LNCAP (cell line): Measurements from ENCODE around the gene ENDOV.

Experiments used
- TF ChIP-seq, protein P1 (sequence below): fragments of 450-650 bp; IDR thresholded peaks from 2 replicates; pipeline ENCODE4 v1.5.1; 2017; ENCODE audit warnings: mild to moderate bottlenecking

ENDOV gene

DNA sequence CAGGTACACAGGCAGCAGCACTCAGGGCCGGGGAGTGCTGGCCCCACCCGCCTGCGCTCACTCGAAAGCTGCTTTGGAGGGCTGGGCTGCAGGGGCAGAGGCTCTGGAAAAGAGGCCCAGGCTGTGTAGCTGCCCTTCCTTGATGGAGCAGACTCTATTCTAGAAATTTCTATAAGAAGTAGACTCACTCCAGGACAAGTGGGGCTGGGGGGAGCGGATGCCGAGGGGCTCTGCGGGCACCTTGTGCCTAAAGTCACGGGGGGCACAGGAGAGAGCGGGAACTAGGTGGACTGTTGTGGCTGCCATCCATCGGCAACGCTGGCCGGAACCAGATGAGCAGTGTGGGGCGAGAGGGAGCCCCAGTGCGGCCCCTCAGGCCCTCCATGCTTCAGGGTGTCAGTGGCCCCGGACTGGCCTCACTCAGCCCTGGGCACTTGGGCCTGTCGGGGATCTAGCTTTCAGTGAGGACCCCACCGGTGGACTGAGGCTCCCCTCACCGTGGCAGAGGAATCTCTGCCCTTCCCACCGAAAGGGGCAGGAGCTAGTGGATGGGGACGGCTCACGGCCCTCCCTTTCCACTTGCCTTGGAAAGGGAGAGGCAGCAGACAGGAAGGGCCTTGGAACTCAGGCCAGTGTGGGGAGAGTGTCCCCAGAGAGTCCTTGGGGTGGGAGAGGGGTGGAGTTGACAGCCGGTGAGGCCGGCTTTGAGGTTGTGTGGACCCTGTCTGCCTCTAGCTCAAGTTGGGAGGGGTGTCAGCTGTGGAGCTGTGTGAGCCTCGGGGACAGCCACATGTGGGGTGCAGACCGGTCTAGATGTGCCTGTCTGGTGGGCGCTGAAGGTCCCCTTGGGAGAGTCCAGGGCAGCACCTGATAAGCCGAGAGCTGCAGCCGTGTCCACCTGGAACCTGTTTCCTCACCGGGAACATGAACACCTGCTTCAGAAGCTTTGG lies 16.6 kb downstream of the ENDOV start:
- TF ChIP-seq, protein P1, sequence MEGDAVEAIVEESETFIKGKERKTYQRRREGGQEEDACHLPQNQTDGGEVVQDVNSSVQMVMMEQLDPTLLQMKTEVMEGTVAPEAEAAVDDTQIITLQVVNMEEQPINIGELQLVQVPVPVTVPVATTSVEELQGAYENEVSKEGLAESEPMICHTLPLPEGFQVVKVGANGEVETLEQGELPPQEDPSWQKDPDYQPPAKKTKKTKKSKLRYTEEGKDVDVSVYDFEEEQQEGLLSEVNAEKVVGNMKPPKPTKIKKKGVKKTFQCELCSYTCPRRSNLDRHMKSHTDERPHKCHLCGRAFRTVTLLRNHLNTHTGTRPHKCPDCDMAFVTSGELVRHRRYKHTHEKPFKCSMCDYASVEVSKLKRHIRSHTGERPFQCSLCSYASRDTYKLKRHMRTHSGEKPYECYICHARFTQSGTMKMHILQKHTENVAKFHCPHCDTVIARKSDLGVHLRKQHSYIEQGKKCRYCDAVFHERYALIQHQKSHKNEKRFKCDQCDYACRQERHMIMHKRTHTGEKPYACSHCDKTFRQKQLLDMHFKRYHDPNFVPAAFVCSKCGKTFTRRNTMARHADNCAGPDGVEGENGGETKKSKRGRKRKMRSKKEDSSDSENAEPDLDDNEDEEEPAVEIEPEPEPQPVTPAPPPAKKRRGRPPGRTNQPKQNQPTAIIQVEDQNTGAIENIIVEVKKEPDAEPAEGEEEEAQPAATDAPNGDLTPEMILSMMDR, result no peak

DNA sequence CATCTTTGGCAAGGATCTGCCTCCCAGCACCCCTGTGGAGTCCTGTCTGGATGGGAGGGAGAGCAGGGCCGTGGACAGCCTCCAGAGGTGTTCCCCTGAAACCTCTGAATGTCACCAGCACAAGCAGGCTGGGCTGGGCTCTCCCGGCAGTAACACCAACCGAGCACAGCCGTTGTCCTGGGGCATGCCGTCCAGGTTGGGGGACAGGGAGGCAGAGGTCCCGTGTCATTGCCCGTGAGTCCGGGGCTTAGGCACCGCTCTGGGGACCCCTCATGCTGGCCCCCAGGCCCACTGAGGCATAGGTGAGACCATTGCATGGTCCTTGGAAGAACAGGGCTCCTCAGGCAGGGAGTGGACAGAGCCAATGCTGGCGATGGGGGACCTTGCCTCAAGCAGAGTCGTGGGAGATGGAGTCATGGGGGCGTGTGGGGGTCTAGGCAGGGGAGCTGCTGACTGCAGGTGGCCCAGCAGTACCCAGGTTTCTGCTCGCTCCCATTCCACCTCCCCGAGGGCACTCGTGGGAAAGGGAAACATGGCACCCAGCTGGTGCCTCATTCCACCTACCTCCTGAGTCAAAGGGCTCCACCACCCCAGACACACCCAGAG lies 17.5 kb downstream of the ENDOV start:
- TF ChIP-seq, protein P1, result no peak

DNA sequence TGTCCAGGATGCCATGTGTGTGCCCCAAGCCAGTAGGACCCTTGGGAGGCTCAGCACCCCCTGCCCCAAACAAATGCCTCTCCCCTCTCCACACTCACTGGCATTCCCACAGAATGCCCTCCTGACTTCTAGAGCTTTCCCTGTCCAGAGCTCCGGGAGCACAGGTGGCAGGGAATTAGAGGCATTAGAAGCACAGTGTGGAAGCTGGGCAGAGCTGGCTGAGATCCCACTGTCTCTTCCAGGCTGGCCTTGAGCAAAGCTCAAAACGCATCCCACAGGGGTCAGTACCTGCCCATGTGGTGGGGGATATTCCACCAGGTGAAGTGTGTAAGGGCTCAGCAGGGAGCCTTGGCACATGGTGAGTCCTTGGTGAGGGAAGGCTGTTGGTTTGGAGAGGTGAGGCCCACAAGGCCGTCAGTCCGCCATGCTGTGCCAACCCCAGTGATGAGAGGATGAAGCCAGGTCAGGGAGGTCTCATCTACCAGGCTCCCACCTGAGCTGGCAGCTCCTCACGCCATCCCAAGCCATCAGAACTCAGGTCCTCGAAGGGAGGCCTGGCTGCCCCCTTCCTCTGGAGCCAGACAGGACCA lies 18.1 kb downstream of the ENDOV start:
- TF ChIP-seq, protein P1, result no peak

DNA sequence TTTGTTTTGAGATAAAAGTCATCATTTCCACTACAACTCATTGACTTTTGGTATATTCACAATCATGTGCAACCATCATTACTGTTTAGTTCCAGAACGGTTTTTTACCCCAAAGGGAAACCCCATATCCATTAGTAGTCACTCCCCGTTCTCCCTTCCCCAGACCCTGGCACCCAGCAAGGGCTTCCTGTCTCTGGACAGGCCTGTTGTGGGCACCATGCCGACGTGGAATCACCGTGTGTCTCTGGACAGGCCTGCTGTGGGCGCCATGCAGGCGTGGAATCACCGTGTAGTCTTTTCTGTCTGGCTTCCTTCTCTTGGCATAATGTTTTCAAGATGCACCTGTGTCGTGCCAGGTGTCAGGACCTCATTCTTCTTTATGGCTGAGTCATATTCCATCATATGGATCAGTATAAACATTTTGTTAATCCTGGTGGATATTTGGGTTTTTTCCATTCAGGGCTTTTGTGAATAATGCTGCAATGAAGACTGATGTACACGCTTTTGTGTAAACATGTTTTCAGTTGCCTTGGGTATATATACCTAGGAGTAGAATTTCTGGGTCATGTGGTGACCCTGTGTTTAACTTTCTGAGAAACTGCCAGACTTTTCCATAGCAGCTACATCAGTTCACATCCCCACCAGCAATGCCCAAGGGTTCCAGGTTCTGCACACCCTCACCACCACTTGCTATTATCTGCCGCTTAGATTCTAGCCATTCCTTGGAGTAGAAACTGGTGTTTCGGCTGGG lies 19.1 kb downstream of the ENDOV start:
- TF ChIP-seq, protein P1, result no peak

DNA sequence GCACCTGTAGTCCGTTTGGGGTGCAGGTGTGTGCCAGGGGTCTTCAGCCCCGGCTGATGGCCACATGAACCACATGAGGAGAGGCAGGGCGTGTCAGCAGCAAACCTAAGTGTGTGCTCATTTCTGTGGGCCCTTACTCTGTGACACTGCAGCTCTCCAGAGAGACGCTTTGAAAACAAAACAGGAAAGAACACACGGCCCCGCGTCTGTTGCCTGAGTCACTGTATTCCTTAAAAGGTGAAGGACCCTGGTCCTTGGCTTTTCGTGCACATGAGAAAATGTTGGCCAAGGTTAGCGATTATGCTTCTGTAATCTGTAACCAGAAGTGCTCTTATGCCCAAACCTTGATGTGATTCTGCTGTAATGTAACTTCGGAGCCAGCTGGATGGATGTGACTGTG lies 22.6 kb downstream of the ENDOV start:
- TF ChIP-seq, protein P1, result no peak

DNA sequence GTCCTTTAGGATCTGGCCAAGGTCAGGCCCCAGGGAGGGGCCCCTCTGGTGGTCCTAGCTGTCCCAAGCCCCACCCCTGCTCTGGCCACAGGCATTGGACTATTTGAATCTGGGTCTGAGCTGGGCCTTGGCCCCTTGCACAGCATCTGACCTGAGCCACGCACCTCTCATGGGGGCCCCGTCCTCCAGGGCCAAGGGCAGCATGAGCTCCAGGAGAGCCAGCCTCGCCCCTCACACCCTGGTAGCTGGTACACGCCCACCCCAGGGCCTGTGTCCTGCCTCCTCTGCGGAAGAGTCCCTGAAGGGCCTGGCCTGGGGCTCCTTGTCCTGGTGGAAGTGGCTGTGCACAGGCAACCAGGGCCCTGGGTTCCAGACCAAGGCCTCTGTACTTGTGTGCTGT lies 23.8 kb downstream of the ENDOV start:
- TF ChIP-seq, protein P1, result no peak

DNA sequence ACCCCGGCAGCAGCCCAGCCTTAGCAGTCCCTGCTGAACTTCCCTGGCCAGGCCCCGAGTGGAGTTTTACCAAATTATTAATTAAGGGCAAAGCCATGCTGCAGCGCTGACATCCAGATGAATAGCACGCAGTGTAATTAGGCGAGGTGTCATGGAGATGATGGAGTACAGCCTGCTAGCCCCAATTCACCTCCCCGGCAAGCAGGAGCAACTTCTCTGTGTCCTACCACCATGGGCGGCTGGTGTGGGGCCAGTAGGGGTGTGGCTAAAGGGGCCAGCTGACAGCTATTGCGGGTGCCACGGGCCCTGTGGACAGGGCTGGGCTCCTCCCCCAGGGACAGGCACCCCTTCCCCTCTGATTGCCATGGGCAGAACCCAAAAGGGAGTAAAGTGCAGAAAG lies 24.5 kb downstream of the ENDOV start:
- TF ChIP-seq, protein P1, result no peak
